ENCODE measurements around the gene CSTF2T.

Gene CSTF2T

GRCh38 chr10:51708609-51709008 lies 9.2 kb upstream of the CSTF2T start (continued):
- TF ChIP-seq ZNF843 (tag by site-specific recombination; IDR thresholded peaks at IDR 0.05) = no peak
- TF ChIP-seq ZSCAN4 (tag by site-specific recombination; IDR thresholded peaks at IDR 0.05) = no peak

GRCh38 chr10:51707821-51708424 lies 8.5 kb upstream of the CSTF2T start:
- CTCF ChIA-PET = interaction anchor here (0.8 kb wide), 1 partner anchor 53 kb away, joined by 3 read pairs; no protein-coding TSS in a partner anchor
- no peak for TF ChIP-seq KLF16 (tag by site-specific recombination; IDR thresholded peaks at IDR 0.05)
- TF ChIP-seq ZNF571 (tag by site-specific recombination; IDR thresholded peaks at IDR 0.05) = no peak
- TF ChIP-seq ZNF121 (tag by site-specific recombination; IDR thresholded peaks at IDR 0.05) = no peak
- TF ChIP-seq ZNF350 (tag by site-specific recombination; IDR thresholded peaks at IDR 0.05) = no peak
- TF ChIP-seq ZNF837 (tag by site-specific recombination; IDR thresholded peaks at IDR 0.05) = no peak
- no peak for TF ChIP-seq ZBTB10 (tag by site-specific recombination; IDR thresholded peaks at IDR 0.05)
- TF ChIP-seq ZBTB17 (tag by site-specific recombination; IDR thresholded peaks at IDR 0.05) = no peak
- no peak for TF ChIP-seq ZNF292 (tag by site-specific recombination; IDR thresholded peaks at IDR 0.05; ENCODE audit: borderline replicate concordance, low read depth)

GRCh38 chr10:51707392-51707791 lies 8.0 kb upstream of the CSTF2T start:
- H3K4me1 ChIP-seq (ENCODE audit: control insufficient read depth, insufficient read depth, low read length) = no peaks in the 10 kb centered on the region
- no peaks in the 10 kb centered on the region for H3K9me3 ChIP-seq (ENCODE audit: control insufficient read depth, insufficient read depth, low read depth, low read length)
- H3K4me3 ChIP-seq (ENCODE audit: low read depth, low read length) = no peak overlapping the region
- no peak overlapping the region for H3K27ac ChIP-seq (ENCODE audit: extremely low read depth, low read depth, low read length)
- POLR2A ChIA-PET = no interaction called here
- no peak for TF ChIP-seq ZBTB26 (tag by site-specific recombination; optimal IDR thresholded peaks at IDR 0.05)
- TF ChIP-seq PRDM4 (tag by site-specific recombination; IDR thresholded peaks at IDR 0.05) = no peak
- CTCF ChIA-PET = interaction anchor here (0.8 kb wide), 1 partner anchor 53 kb away, joined by 3 read pairs; no protein-coding TSS in a partner anchor
- no peaks in the 10 kb centered on the region for H3K36me3 ChIP-seq (ENCODE audit: control insufficient read depth in 2 of 2, insufficient read depth in 1 of 2, low read length in 2 of 2)

More at GRCh38 chr10:51707821-51708424, 8.5 kb upstream of the CSTF2T start:
- no peaks in the 10 kb centered on the region for H3K9me3 ChIP-seq (ENCODE audit: control insufficient read depth, insufficient read depth, low read depth, low read length)
- H3K36me3 ChIP-seq (ENCODE audit: control insufficient read depth in 2 of 2, insufficient read depth in 1 of 2, low read length in 2 of 2) = no peaks in the 10 kb centered on the region
- POLR2A ChIA-PET = no interaction called here
- no peak overlapping the region for H3K27ac ChIP-seq (ENCODE audit: extremely low read depth, low read depth, low read length)
- H3K4me1 ChIP-seq (ENCODE audit: control insufficient read depth, insufficient read depth, low read length) = no peaks in the 10 kb centered on the region
- no peak overlapping the region for H3K4me3 ChIP-seq (ENCODE audit: low read depth, low read length)
